Astrocyte of the cerebellum (primary cell): ENCODE results near the gene PRKRA.

ENCODE experiments used
- DNase-seq: peaks from one replicate; pipeline ENCODE4 v3.0.0-alpha.2; 2011; ENCODE audit warnings: low read depth
- H3K4me3 ChIP-seq: 2 replicates; pipeline ENCODE4 v1.5.1; 2011; ENCODE audit warnings: mild to moderate bottlenecking, low read depth, low read length, moderate library complexity
- in situ Hi-C: cut with HindIII; loops from 2 replicates; pipeline ENCODE4 v1.10.0; 2017; ENCODE audit warnings: low sequenced_read_pairs
- TF ChIP-seq, protein P1 (sequence below): IDR thresholded peaks from 2 replicates; pipeline ENCODE4 v1.5.1; 2012; ENCODE audit warnings: low read length, low read depth, moderate library complexity, mild to moderate bottlenecking; ENCODE audit errors: missing control alignments

The PRKRA gene

DNA sequence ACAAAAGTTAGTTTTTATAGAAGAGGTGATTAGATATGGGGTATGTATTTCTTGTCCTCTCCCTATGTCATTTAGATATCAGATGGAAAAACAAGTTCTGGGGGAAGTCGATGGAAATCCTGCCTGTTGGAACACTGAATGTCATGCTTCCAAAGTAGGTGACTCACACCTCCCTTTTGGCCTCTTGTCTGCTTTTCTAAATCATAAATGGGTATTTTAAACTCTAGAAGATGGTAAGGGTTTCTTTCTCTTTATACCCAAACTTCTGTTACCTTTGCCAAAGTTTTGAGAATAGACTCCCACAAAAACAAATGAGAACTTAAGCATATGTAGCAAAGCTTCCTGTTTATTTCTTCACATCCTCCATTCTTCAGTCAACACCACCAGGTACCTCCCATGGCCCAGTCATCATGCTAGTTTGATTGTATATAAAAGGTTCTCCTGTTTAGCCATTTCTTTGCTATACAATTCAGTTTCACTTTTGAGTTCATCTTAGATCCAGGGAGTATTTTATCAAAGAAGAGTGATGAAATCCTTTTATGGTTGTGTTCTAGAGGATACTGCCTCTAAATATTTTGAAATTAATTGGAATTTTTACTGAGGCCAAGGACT lies 63.9 kb downstream of the PRKRA start:
- in situ Hi-C loops: no loop called here

GRCh38 chr2:178385595-178386148 lies 65.3 kb downstream of the PRKRA start:
- no peak overlapping the region for H3K4me3 ChIP-seq
- DNase-seq: no peak
- in situ Hi-C loops: no loop called here
- TF ChIP-seq, protein P1, sequence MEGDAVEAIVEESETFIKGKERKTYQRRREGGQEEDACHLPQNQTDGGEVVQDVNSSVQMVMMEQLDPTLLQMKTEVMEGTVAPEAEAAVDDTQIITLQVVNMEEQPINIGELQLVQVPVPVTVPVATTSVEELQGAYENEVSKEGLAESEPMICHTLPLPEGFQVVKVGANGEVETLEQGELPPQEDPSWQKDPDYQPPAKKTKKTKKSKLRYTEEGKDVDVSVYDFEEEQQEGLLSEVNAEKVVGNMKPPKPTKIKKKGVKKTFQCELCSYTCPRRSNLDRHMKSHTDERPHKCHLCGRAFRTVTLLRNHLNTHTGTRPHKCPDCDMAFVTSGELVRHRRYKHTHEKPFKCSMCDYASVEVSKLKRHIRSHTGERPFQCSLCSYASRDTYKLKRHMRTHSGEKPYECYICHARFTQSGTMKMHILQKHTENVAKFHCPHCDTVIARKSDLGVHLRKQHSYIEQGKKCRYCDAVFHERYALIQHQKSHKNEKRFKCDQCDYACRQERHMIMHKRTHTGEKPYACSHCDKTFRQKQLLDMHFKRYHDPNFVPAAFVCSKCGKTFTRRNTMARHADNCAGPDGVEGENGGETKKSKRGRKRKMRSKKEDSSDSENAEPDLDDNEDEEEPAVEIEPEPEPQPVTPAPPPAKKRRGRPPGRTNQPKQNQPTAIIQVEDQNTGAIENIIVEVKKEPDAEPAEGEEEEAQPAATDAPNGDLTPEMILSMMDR: no peak

More for the DNA sequence above, 63.9 kb downstream of the PRKRA start:
- TF ChIP-seq, protein P1: no peak
- no peak overlapping the region for H3K4me3 ChIP-seq
- no peak for DNase-seq

- in situ Hi-C loops: no loop called here
- no peak for DNase-seq
- TF ChIP-seq, protein P1: no peak
Measured at GRCh38 chr2:178383718-178384117, 67.3 kb downstream of the PRKRA start.

More at GRCh38 chr2:178383718-178384117, 67.3 kb downstream of the PRKRA start:
- no peak overlapping the region for H3K4me3 ChIP-seq
